GM12865 (cell line): ENCODE measurements around the gene XPO4.

Experiments
- DNase-seq: peaks from one replicate; pipeline ENCODE4 v3.0.0; 2010; ENCODE audit warnings: low read depth
- H3K4me3 ChIP-seq: 2 replicates; pipeline ENCODE4 v1.5.1; 2011; ENCODE audit warnings: mild to moderate bottlenecking, low read depth, low read length, control low read depth
- TF ChIP-seq, protein P1 (sequence below): IDR thresholded peaks from 2 replicates; pipeline ENCODE4 v1.5.1; 2011; ENCODE audit warnings: low read length, control low read depth, low read depth, inconsistent platforms; ENCODE audit not compliant: insufficient read depth; ENCODE audit errors: missing control alignments

Gene XPO4

DNA sequence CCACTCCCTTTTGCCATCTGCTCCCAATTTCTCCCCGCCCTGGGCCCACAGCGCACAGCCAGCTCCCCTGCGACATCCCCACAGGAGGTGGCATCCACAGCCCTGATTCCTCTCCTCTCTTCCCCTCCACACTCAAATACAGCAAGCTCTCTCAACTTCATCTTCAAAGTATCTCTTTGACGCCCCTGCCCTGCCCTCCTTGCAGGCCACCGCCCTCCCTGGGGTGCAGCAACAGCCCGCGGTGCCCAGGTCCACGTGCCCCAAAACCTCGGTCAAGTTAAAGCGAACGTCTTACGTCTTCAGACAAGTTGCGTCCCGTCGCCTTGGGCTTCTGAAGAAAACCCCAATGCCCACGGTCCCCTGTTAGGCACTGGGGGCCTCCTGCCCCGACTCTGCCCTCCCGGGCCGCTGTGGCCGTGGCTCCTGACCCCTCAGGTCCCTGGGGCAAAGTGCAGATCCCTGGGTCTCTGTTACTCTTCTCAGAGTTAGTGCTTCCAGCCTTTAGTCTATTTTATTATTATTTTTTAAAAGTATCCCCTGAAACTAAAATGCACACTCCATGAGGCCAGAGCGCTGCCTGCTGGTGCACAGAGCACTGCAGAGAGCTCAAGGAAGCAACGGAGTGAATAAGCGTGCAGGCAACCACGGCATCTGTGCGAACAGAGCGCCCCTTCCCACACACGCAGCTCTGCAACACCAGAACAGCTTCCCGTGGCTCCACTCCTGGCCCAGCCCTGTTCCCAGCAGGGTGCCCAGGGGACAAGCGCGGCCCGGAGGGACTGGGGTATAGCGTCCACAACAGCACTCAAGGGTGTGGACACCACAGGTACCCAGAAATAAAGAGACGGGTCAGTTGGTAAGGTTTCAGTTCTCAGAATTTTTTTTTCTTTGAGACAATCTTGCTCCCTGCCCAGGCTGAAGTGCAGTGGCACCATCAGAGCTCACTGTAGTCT, 172.6 kb downstream of the XPO4 start:
- no peak overlapping the region for H3K4me3 ChIP-seq
- TF ChIP-seq, protein P1, sequence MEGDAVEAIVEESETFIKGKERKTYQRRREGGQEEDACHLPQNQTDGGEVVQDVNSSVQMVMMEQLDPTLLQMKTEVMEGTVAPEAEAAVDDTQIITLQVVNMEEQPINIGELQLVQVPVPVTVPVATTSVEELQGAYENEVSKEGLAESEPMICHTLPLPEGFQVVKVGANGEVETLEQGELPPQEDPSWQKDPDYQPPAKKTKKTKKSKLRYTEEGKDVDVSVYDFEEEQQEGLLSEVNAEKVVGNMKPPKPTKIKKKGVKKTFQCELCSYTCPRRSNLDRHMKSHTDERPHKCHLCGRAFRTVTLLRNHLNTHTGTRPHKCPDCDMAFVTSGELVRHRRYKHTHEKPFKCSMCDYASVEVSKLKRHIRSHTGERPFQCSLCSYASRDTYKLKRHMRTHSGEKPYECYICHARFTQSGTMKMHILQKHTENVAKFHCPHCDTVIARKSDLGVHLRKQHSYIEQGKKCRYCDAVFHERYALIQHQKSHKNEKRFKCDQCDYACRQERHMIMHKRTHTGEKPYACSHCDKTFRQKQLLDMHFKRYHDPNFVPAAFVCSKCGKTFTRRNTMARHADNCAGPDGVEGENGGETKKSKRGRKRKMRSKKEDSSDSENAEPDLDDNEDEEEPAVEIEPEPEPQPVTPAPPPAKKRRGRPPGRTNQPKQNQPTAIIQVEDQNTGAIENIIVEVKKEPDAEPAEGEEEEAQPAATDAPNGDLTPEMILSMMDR: no peak
- DNase-seq: no peak

DNA sequence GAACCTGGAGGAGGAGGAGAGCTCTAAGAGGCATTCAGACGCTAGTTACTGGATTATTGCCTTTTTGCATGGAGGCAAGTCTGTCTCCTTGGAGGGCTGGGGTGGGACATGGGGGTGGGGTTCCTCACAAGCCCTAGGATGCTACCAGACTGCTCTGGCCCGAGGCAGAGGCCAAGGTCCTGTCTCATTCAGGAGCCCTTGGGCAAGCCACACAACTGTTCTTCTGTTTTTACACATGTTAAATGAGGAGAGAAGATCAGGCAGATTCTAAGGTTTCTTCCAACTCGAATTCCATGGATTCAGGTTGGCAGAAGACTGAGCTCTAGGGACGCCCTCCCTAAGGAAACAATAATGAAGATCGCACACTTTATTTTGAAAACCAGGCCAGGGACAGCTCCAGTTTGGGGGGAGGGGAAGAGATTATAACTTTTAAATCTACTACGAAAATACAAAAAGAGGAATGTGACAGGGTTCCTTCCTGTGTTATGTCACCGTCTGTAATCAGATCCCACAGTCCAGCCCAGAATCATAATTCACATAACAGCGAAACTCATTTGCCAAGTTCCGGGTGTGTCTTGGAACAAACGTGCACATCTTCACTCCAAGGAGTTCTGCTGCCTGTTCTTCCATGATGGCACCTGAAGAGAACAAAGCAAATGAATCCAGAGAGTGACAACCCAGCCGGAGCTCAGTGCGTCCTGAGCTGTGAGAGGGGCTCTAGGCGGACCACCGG, 173.8 kb downstream of the XPO4 start:
- TF ChIP-seq, protein P1: no peak
- no peak overlapping the region for H3K4me3 ChIP-seq
- DNase-seq: no peak

DNA sequence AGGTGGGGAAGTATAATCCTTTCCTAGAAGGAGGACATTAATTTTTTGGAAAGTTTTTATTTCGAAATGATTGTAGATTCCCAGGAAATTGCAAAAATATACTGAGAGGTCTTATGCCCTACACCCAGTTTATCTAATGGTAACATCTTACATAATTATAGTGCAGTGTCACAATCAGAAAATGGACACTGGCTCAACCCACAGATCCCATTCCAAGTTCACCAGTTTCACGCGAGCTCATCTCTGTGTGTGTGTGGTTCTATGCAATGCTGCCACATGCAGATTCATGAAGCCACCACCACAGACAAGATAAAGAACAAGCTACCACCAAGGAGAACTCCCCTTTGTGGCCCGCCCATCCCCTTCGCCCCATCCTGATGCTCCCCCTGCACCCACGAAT, 174.7 kb downstream of the XPO4 start:
- H3K4me3 ChIP-seq: no peak overlapping the region
- TF ChIP-seq, protein P1: no peak
- no peak for DNase-seq
